TTC549 (cell line): ENCODE measurements around the gene OR14I1.
"Not testable (repeated sequence)": the region's sequence is repeated elsewhere in the genome, so short reads cannot be mapped to it uniquely, and the experiment has no call there.

Experiments
- FAIRE-seq: peaks from 2 replicates; lab custom pipeline; 2012; peaks lifted over from hg19 to GRCh38; lab: Jason Lieb, UNC

Gene OR14I1

GRCh38 chr1:248686815-248687214, 15.8 kb downstream of the OR14I1 start:
- no peak for FAIRE-seq

GRCh38 chr1:248681651-248682050, 20.9 kb downstream of the OR14I1 start:
- FAIRE-seq, result no peak

GRCh38 chr1:248670003-248670402, 32.6 kb downstream of the OR14I1 start:
- no peak for FAIRE-seq

- not testable (repeated sequence) for FAIRE-seq
Observed at GRCh38 chr1:248663453-248664328, 38.9 kb downstream of the OR14I1 start.

- not testable (repeated sequence) for FAIRE-seq
Observed at GRCh38 chr1:248656797-248657196, 45.8 kb downstream of the OR14I1 start.

GRCh38 chr1:248655354-248655753, 47.2 kb downstream of the OR14I1 start, which contains the start of gene OR2T27:
TSS of gene OR2T27 (minus strand) at chr1:248655528. CDS start at chr1:248650884, 4,644 bp downstream.
- FAIRE-seq, result not testable (repeated sequence)
